ENCODE results near the gene SART1.

The SART1 gene

GRCh38 chr11:65917434-65918210, 43.9 kb upstream of the SART1 start:
- no peak for DNase-seq (ENCODE audit: low read depth)
- H3K4me3 ChIP-seq (ENCODE audit: control insufficient read depth, low read depth, low read length) = peak overlapping the region; percentile 75
- TF ChIP-seq, protein P1, sequence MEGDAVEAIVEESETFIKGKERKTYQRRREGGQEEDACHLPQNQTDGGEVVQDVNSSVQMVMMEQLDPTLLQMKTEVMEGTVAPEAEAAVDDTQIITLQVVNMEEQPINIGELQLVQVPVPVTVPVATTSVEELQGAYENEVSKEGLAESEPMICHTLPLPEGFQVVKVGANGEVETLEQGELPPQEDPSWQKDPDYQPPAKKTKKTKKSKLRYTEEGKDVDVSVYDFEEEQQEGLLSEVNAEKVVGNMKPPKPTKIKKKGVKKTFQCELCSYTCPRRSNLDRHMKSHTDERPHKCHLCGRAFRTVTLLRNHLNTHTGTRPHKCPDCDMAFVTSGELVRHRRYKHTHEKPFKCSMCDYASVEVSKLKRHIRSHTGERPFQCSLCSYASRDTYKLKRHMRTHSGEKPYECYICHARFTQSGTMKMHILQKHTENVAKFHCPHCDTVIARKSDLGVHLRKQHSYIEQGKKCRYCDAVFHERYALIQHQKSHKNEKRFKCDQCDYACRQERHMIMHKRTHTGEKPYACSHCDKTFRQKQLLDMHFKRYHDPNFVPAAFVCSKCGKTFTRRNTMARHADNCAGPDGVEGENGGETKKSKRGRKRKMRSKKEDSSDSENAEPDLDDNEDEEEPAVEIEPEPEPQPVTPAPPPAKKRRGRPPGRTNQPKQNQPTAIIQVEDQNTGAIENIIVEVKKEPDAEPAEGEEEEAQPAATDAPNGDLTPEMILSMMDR (IDR thresholded peaks at IDR 0.05; ENCODE audit: control insufficient read depth, insufficient read depth, low read depth, low read length, missing control alignments) = no peak

- DNase-seq (ENCODE audit: low read depth) = no peak
- TF ChIP-seq, protein P1 (IDR thresholded peaks at IDR 0.05; ENCODE audit: control insufficient read depth, insufficient read depth, low read depth, low read length, missing control alignments) = no peak
Measured at GRCh38 chr11:65918211-65919140, 43.1 kb upstream of the SART1 start, which contains the start of gene C11orf68. C11orf68 (minus strand) TSS chr11:65919062; CDS start chr11:65919031, 31 bp downstream.

GRCh38 chr11:65919141-65919572, 42.4 kb upstream of the SART1 start, which contains the start of gene DRAP1:
DRAP1 (plus strand) TSS chr11:65919426; CDS start chr11:65919502, 76 bp downstream.
- peak; percentile 89 for DNase-seq (ENCODE audit: low read depth)
- H3K4me3 ChIP-seq (ENCODE audit: control insufficient read depth, low read depth, low read length) = peak within 1 kb of the TSS; percentile 98
- TF ChIP-seq, protein P1 (IDR thresholded peaks at IDR 0.05; ENCODE audit: control insufficient read depth, insufficient read depth, low read depth, low read length, missing control alignments) = no peak

More at GRCh38 chr11:65918211-65919140, 43.1 kb upstream of the SART1 start, which contains the start of gene C11orf68:
- peak within 1 kb of the TSS; percentile 98 for H3K4me3 ChIP-seq (ENCODE audit: control insufficient read depth, low read depth, low read length)

GRCh38 chr11:65919573-65920371, 41.8 kb upstream of the SART1 start:
- TF ChIP-seq, protein P1 (IDR thresholded peaks at IDR 0.05; ENCODE audit: control insufficient read depth, insufficient read depth, low read depth, low read length, missing control alignments) = no peak
- H3K4me3 ChIP-seq (ENCODE audit: control insufficient read depth, low read depth, low read length) = peak overlapping the region; percentile 98
- DNase-seq (ENCODE audit: low read depth) = no peak

- peak overlapping the region; percentile 98 for H3K4me3 ChIP-seq (ENCODE audit: control insufficient read depth, low read depth, low read length)
Measured at GRCh38 chr11:65920372-65920802, 41.1 kb upstream of the SART1 start.

More at GRCh38 chr11:65920372-65920802, 41.1 kb upstream of the SART1 start:
- DNase-seq (ENCODE audit: low read depth) = no peak
- TF ChIP-seq, protein P1 (IDR thresholded peaks at IDR 0.05; ENCODE audit: control insufficient read depth, insufficient read depth, low read depth, low read length, missing control alignments) = no peak

Measured in AG09309 (cell line).